Kidney (tissue), 14 donors: ENCODE results near the gene PTPRO. TPM values are rescaled to one million over a fixed set of nuclear protein-coding genes. Genes with fewer than 3 reads are reported as not detected.

Source experiments
- DNase-seq, 5 donors: peaks; one replicate each; pipeline ENCODE4 v3.0.0-alpha.2; 2013 to 2020
- FAIRE-seq: peaks from 2 replicates; lab custom pipeline; 2012; peaks lifted over from hg19 to GRCh38; lab: Jason Lieb, UNC
- H3K27ac ChIP-seq, 2 donors: one replicate each; pipeline ENCODE4 v1.7.0; 2013; ENCODE audit warnings: low read depth in 2 of 2, low read length in 2 of 2, inconsistent platforms in 1 of 2
- H3K27me3 ChIP-seq: one replicate; pipeline ENCODE4 v1.7.1; 2013; ENCODE audit warnings: low read length, inconsistent platforms; ENCODE audit not compliant: control insufficient read depth, insufficient read depth
- H3K36me3 ChIP-seq, 3 donors: one replicate each; pipeline versions ENCODE4 v1.7.0 to v1.7.1; 2013; ENCODE audit warnings: low read length in 3 of 3, control low read depth in 1 of 3, inconsistent platforms in 1 of 3; ENCODE audit not compliant: insufficient read depth in 3 of 3, control insufficient read depth in 2 of 3
- H3K4me1 ChIP-seq, 3 donors: one replicate each; pipeline versions ENCODE4 v1.7.0 to v1.7.1; 2013; ENCODE audit warnings: low read length in 3 of 3, inconsistent platforms in 1 of 3, low read depth in 1 of 3; ENCODE audit not compliant: control insufficient read depth in 2 of 3, insufficient read depth in 2 of 3
- H3K4me3 ChIP-seq, 3 donors: one replicate each; pipeline versions ENCODE4 v1.7.0 to v1.8.1; 2013; ENCODE audit warnings: low read length in 3 of 3, control low read depth in 1 of 3, inconsistent platforms in 1 of 3
- H3K9ac ChIP-seq, 3 donors: one replicate each; pipeline versions ENCODE4 v1.7.0 to v1.7.1; 2013; ENCODE audit warnings: low read length in 3 of 3, control low read depth in 1 of 3, inconsistent platforms in 1 of 3
- H3K9me3 ChIP-seq, 3 donors: one replicate each; pipeline versions ENCODE4 v1.7.0 to v1.7.1; 2013; ENCODE audit warnings: low read length in 3 of 3, control low read depth in 1 of 3, inconsistent platforms in 1 of 3; ENCODE audit not compliant: control insufficient read depth in 2 of 3, insufficient read depth in 1 of 3
- CTCF ChIP-seq: IDR thresholded peaks from 3 replicates; pipeline ENCODE4 v1.5.1; 2012; ENCODE audit warnings: mild to moderate bottlenecking, moderate library complexity, borderline replicate concordance; ENCODE audit not compliant: insufficient read depth; ENCODE audit errors: extremely low read depth
- intact Hi-C: fragments of 100-400 bp; cut with DNase I; formaldehyde crosslinking; loops from one replicate; pipeline ENCODE4 v1.11.1; 2022
- polyA plus RNA-seq: library from polyadenylated mRNA; stranded (reverse); fragments of 350-450 nt; fragmentation: Illumina TruSeq; extraction: RNeasy Lipid Tissue Mini Kit (QIAGEN cat#74804); gene quantifications from one replicate; pipeline ENCODE4 v1.2.3, GENCODE V29; 2014; ENCODE audit warnings: low read depth, low replicate concordance; ENCODE audit not compliant: insufficient read depth
- total RNA-seq: library from RNA; stranded (reverse); fragmentation: NEBNext Ultra II Directional; extraction: Animal tissue kit (Norgen Biotek cat#: 25700); gene quantifications from one replicate; pipeline ENCODE4 v1.2.1, GENCODE V29; 2021
- donor health status: control.
- donor health status: control.
- donor health status: control.
- donor health status: control.
- donor health status: control.
- donor health status: DM: yes; HTN: yes; CAD: no.
- donor health status: Normal renal cell carcinoma (clear cell type).

The PTPRO gene
- total and polyA plus RNA-seq, 2 donors from 2014 or later: 4.6 to 44.0 TPM

- DNase-seq: no peak
- no peaks in the 10 kb centered on the region for H3K27me3 ChIP-seq
- no peaks in the 10 kb centered on the region for H3K4me1 ChIP-seq
- intact Hi-C loops: no loop called here
- H3K9ac ChIP-seq: no peak overlapping the region
- no peaks in the 10 kb centered on the region for H3K36me3 ChIP-seq
- FAIRE-seq: no peak
- TF ChIP-seq CTCF: no peak
- no peak overlapping the region for H3K4me3 ChIP-seq
- H3K27ac ChIP-seq: no peak overlapping the region
- no peaks in the 10 kb centered on the region for H3K9me3 ChIP-seq
Observed at GRCh38 chr12:15556411-15557102, 234.2 kb downstream of the PTPRO start.

- Histone ChIP-seq H3K27me3 (no peaks in the 10 kb centered on the region), H3K4me3 (no peak overlapping the region), H3K4me1 (no peaks in the 10 kb centered on the region), H3K9me3 (no peaks in the 10 kb centered on the region), H3K27ac (no peak overlapping the region), H3K9ac (no peak overlapping the region), H3K36me3 (no peaks in the 10 kb centered on the region)
- FAIRE-seq (no peak), DNase-seq (no peak)
- no peak for TF ChIP-seq CTCF
- intact Hi-C loops: no loop called here
Observed at GRCh38 chr12:15558915-15559528, 236.7 kb downstream of the PTPRO start.

GRCh38 chr12:15561396-15561795, 239.1 kb downstream of the PTPRO start:
- FAIRE-seq: no peak

More at GRCh38 chr12:15561396-15561795, 239.1 kb downstream of the PTPRO start:
- Histone ChIP-seq H3K27me3 (no peaks in the 10 kb centered on the region), H3K9ac (no peak overlapping the region), H3K4me3 (no peak overlapping the region), H3K9me3 (no peaks in the 10 kb centered on the region), H3K4me1 (no peaks in the 10 kb centered on the region), H3K36me3 (no peaks in the 10 kb centered on the region), H3K27ac (no peak overlapping the region)
- DNase-seq: no peak
- no peak for TF ChIP-seq CTCF
- intact Hi-C loops: no loop called here
